Ammon's horn (tissue), 1 donor: Measurements from ENCODE around the gene PAPLN.

ENCODE experiments used
- DNase-seq: peaks from one replicate; pipeline ENCODE4 v3.0.0-alpha.2; 2016; ENCODE audit warnings: low spot score

PAPLN gene

DNA sequence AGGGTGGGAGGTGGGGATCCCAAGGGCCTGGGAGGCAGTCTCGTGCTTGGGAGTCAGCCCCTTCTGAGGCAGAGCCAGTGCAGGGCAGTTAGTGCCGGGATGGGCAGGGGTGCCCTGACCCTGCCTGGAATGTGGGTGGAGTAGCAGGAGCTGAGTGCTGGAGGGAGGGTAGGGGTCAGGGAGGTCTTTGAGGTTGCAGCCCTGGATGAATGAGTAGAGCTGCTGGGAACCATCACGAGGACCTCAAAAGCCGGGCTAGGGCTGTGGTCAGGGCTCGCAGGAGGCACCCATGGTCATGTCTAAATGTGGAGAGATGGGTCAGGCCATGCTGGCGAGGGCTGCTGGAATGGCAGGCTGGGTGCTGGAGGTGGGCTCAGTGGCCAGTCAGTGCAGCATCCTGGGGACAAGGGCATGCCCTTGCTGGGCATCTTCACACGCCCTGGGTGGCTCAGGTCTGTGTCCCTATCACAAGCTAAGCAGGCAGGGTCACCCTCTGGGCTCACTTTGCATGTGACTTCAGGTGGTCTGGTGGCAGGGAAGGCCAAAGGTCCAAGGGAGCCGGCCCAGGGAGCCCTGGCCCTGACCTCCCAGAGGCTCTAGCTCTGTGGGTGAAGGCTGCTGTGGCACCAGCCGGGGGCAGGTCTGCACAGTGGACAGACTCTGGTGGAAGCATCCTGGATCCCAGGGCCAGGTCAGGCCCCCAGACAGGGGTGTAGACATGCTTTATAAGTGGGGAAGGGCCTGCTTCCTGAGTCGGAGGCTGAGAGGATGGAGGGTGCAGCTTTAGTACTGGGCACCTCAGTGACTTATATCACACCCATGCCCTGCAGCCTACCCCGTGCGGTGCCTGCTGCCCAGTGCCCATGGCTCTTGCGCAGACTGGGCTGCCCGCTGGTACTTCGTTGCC lies 24.5 kb downstream of the PAPLN start:
- no peak for DNase-seq

DNA sequence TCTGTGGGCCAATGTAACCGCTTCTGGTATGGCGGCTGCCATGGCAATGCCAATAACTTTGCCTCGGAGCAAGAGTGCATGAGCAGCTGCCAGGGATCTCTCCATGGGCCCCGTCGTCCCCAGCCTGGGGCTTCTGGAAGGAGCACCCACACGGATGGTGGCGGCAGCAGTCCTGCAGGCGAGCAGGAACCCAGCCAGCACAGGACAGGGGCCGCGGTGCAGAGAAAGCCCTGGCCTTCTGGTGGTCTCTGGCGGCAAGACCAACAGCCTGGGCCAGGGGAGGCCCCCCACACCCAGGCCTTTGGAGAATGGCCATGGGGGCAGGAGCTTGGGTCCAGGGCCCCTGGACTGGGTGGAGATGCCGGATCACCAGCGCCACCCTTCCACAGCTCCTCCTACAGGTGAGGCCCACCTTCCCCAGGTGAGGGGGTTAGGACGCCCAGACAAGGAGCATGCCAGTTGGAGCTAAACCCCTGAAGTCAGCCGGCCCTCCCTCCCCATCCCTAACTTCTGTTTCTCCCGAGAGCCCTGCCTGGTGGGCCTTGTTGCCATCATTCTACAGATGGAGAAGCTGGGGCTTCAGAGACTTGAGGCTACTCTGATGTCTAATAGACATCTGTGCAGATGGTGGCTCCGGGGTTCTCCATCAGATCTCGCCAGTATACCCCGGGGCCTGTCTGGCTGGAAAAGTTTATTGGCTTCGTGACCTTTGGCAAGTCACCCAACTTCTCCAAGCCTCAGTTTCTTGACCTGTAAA lies 25.3 kb downstream of the PAPLN start:
- DNase-seq = no peak

DNA sequence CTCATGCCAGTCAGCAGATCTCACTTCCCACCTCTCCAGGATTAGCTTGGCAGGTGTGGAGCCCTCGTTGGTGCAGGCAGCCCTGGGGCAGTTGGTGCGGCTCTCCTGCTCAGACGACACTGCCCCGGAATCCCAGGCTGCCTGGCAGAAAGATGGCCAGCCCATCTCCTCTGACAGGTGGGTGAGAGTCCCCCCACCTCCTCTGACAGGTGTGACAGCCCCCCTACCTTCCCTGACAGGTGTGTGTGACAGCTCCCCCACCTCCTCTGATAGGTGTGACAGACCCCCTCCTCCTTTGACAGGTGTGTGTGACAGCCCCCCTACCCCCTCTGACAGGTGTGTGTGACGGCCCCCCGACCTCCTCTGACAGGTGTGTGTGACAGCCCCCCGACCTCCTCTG lies 26.3 kb downstream of the PAPLN start:
- DNase-seq = no peak

DNA sequence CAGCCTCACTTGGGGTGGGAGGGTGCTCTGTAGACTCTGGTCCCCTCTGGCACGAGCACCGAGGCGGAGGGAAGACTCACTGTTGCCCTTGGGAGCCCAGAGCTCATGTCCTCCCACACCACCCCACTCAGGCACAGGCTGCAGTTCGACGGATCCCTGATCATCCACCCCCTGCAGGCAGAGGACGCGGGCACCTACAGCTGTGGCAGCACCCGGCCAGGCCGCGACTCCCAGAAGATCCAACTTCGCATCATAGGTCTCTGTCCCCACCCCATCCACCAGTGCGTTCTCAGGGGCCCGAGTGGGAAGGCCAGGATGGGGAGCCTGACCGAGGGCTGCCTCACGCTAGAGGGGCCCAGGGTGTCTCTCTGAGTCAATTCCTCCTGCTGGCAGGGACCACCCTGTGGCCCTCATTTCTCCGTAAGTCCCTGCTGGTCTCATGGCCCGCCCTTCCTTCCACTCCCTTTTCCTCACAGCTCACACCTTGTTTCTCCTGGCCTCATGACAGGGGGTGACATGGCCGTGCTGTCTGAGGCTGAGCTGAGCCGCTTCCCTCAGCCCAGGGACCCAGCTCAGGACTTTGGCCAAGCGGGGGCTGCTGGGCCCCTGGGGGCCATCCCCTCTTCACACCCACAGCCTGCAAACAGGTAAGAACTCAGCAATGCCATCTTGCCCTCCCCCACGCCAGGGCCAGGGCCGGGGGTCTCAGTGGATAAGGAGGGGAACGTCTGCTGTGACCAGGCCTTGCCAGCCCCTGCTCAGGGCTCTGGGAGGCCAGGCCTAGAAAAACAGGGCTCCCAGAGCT lies 27.0 kb downstream of the PAPLN start:
- no peak for DNase-seq

DNA sequence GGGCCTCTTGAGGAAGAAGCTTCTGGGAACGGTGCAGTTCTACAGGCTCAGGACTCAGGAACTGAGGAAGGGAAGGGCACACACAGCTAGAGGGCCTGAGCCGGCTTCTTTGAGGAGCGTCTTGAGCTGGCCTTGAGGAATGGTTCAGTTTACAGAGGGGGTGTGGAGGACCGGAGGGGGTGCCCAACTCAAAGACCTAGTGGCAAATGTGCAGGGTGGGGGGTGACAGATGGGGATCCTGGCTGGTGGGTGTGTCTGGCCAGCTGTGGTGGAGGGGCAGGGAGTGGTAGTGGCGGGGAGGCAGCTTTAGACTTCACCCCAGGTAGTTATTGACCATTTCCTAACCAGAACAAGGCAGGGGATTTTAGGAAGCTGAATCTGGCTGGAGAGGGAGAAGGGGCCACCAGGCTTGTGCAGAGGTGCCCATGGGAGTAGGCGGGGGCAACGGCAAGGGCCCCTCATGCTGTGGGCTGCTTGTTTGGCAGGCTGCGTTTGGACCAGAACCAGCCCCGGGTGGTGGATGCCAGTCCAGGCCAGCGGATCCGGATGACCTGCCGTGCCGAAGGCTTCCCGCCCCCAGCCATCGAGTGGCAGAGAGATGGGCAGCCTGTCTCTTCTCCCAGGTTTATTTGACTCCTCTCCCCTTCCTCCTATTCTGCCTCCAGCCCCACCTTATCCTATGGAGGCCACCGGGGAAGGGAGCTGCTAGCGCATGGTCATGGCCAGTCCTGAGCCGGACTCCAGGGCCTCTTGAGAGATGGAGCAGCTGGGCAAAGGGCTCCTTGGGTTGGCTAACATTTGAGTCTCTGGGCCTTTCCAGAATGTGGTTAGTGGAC lies 27.8 kb downstream of the PAPLN start:
- no peak for DNase-seq

DNA sequence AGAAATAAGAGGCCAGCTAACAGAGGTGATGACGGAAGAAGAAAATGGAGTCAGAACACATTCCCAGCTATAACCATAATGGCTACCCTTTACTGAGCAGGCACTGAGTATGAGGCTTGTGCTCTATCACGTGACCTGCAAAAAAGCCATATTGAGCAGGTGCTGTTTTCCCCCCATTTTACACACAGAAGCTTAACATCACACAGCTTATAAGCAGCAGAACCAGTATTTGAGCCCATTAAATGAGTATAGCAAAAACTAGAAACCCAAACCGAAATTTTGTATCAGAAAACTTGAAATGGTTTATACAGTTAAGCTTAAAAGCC lies 28.4 kb downstream of the PAPLN start:
- DNase-seq = no peak

DNA sequence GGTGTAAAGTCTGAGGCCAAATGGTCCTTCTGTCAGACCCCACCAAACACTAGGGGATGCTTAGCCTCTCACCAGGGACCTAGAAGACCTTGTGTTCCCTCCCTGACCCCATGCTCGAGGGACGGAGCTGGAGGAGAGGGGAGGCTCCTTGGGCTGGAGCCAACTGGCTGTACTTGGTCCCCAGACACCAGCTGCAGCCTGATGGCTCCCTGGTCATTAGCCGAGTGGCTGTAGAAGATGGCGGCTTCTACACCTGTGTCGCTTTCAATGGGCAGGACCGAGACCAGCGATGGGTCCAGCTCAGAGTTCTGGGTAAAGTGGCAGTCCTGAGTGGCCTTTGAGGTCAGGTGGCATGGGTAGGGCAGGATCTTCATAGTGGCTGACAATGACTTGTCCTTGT lies 29.0 kb downstream of the PAPLN start:
- DNase-seq = no peak

DNA sequence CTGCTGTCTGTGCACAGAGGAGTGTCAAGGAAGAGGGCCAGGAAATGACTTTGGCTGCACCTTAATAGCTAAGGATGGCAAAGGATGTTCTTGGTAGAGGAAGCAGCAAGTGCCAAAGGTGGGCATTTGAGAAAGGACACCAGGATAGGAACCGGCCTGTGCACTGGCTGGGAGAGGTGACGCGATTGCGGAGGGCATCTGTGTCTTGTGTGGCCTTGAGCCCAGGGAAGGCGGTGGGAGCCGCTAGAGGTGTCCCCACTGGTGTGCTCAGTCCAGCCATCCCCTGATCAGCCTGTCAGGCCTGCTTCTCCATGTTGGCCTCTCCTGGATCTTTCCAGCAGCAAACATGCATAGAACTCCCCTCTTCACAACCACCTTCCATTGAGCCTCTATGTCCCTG lies 30.2 kb downstream of the PAPLN start:
- DNase-seq = no peak

DNA sequence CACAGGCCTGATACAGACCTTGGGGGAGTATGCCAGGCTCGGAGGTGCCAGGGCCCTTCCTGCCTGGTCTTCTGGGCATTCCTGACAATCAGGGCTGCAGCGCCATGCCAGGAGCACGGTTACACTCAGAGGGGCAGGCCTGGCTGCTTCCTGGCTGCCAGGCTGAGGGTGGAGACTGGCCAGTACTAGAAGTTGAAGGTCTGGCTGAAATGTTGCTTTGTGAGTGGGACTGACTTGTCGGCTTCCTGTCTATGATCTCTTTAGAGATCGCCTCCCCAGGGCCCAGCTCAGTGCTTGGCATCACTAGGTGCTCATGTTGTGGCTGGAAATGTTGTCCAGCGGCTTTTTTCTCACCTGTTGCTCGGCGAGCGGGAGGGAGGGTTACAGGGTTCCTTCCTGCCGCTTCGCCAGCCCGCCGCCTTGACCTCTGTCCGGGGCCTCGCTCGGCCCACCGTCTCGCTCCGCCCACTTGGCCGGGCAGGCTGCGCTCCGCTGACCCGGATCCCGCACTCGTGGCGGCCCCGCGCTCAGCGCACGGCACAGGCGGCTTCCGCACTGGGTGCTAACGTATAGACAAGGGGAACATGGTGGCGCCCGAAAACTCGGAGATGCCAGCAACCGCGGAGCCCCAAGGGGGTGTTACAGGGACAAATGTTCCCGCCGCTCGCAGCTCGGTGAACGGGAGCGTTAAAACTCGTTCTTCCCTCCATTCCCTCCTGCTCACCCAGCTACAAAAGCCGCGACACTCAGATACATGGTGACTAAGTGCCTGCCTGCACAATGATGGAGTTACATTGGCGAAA lies 32.6 kb downstream of the PAPLN start:
- peak; percentile 57 for DNase-seq

DNA sequence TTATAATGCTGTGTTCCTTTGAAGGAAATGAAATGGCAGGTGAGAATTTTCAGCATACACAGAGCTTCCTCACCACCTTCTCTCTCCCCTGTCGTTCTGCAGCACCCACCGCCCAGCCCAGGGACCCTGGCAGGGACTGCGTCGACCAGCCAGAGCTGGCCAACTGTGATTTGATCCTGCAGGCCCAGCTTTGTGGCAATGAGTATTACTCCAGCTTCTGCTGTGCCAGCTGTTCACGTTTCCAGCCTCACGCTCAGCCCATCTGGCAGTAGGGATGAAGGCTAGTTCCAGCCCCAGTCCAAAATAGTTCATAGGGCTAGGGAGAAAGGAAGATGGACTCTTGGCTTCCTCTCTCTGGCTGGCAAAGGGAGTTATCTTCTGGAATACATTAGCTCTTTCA lies 35.1 kb downstream of the PAPLN start:
- no peak for DNase-seq

DNA sequence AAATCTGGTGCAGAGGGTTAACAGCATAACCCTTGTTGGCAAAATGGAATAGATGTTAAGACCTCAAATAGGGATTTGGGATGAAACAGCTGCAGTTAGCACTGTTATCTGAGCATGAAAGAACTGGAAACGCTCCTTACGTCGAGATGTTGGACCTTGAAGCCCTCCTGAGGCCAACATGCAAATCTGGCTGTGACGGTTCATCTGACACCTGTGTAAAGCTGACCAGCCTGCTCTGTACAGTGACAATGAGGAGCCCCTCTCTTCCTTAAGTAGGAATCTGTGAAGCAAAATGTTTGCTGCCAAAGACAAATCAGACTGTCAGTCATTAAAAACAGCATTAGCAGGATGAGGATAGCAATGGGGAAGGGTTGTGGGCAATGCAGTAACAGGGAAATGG lies 36.5 kb downstream of the PAPLN start:
- DNase-seq = no peak

DNA sequence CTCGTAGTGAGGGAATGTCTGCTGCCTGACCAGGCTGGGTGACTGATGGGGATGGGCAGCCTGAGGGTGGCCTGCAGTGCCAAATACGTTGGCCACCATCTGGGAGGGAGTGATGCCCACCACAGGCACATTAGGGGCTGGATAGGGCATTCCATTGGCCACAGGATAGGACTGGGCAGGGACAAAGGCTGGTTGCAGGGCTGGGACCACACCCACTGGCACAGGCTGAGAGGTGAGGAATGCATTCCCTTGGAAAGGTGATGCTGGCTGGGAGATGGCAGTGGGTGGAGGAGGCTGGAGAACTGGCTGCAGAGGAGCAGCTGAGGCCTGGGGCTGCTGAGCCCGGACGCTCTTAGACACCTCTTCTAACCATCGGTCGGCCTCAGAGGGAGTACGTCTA lies 39.5 kb downstream of the PAPLN start:
- no peak for DNase-seq

DNA sequence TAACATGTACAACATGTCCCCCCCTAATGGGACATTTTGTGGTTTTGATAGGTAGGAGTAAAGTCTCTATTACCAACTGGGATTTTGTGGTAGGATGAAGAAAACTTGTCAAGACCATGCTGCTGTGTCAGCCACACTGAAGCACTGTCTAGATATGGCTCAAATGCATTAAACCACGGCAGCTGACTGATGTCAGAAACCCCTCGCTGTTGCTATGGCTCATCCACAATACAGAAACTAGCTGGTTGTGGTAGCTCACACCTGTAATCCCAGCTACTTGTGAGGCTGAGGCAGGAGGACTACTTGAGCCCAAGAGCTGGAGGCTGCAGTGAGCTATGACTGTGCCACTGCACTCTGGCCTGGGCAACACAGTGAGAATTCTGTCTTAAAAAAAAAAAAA lies 40.1 kb downstream of the PAPLN start:
- no peak for DNase-seq

DNA sequence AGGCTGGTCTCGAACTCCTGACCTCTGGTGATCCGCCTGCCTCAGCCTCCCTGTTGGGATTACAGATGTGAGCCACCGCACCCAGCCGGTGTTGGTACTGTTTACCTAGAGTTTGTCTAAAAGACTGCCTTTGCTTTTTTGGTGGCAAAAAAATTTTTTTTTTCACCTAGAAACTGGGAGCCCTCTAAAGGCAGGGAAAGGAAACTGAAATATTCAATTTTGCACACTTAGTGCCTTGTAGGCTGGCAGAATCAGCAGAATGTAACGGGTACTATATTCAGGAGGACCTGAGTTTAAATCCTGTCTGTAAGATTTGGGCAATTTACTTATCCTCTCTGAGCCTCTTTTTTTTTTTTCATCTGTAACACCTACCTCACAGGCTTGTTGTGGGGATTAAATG lies 43.6 kb downstream of the PAPLN start:
- no peak for DNase-seq

DNA sequence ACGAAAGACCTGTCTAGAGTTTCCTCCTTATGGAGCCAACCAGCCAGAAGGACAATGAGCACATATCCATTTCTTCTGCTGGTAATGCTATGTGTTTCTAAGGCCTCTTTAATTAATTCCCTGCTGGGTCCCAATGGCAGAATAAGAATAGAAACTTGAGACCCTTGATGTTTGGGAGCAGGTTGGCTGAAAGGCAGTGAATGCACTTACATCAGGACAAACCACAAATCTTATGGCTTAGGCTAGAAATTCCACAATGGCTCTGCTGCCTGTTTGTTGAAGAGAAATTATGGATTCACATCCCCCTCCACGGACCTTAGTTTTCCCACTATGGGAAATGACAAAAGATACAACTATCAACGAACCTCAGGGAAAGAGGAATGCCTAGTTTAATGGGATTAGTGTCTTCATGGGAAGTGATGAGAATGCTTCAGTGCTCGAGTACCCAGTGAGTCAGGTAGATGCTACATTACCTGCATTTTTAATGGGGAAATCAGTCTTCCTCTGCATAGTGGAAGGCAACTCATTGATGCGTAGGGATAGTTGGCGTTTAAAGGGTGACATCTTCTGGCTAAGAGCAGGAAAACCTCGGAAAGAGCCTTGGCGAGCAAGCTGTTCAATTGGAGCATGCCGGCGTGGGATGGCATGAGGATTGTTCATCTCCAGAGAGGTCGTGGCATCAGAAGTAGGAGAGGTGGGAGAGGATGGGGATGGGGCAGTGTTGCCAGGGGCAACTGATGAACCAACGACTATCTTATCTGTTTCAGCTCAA lies 46.5 kb downstream of the PAPLN start:
- peak; percentile 81 for DNase-seq

DNA sequence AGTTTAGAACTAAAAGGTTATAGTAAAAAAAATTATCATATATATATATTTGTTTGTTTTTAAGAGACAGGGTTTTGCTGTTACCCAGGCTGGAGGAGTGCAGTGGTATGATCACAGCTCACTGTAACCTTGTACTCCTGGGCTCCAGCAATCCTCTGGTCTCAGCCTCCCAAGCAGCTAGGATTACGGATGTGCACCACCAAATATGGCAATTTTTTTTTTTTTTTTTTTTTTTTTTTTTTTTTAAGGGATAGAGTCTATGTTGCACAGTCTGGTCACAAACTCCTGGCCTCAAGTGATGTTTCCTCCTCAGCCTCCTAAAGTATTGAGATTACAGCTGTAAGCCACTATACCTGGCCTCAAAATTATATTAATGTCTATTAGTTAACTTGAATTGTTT lies 48.7 kb downstream of the PAPLN start:
- no peak for DNase-seq

DNA sequence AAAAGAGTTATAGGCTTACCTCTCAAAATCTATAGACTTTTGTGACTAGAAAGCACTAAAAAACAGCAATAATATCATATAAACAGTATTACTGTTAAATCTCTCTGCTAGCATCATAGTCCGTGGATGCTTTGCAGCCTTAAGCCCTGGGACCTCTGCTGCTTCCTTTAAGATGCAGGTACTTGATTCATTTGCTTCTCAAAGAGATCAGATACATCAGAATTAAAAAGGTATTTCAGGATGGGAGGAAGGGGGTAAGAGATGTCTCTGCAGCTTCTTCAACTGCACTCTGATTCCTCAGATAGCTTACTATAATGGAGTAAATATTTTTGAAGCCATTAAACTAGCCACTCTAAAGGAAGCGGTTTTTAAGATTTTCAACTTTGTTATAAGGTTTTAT lies 49.3 kb downstream of the PAPLN start:
- no peak for DNase-seq

DNA sequence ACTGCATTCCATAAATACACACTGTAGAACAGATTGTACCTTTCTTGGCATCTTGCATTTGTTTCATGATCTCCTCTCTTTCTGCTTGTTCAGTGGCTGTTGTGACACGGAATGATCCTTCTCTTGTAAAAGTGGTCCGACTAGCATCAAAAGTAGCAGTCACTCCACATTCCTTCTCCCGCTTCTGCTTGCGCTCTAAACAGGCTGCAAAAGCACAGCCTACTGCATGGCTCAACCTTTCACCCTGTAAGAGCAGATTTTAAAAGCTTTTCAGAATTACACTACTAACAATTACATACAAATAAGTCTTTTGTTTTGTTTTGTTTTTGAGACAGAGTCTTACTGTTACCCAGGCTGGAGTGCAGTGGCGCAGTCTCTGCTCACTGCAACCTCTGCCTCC lies 49.8 kb downstream of the PAPLN start:
- DNase-seq = no peak

DNA sequence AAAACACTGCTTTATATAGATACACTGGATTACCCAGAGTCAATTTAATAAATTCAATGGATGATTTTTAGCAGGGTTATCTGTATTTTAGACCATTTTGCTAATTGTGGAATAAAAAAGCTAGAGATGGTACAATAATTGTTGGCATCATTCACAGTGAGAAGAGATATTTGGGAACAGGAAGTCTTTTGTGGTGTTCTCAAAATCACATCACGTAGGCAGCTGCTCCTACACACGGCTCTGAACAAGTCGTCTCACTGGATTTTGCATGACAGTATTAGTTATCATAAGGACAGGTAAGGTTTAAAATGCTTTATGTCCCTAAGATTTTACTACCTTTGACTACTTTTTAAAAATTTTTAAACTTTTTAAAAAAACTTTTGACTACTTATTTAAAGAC lies 52.0 kb downstream of the PAPLN start:
- DNase-seq = peak; percentile 33

DNA sequence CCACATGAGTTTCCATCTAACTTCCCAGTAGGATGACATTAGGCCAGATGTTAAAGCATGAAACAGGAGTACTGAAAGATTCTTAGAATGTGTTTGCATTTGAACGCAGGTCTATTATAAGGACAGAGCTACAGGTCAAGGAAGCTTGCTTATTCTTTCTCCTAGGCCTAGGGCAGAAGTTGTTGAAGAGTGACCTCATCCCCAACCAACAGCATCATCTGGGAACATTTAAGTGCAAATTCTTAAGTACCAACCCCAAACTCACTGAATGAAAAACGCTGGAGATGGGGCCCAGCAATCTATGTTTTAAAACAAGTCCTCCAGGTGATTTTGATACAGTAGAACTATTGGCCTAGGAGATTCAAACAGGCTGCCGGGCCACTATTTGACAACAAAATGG lies 52.4 kb downstream of the PAPLN start:
- DNase-seq = no peak
